Esophagus squamous epithelium (tissue), 4 donors: ENCODE measurements around the gene FERMT3.

Experiments
- POLR2A ChIP-seq, 4 donors: fragments of 450-650 bp; IDR thresholded peaks; one replicate each; pipeline ENCODE4 v1.6.1; 2017; ENCODE audit warnings: antibody characterized with exemption in 4 of 4, mild to moderate bottlenecking in 4 of 4, moderate library complexity in 3 of 4
- TF ChIP-seq, protein P1 (sequence below), 6 experiments: fragments of 450-650 bp in 4 of 6; fragments of 200-600 bp in 2 of 6; sonication (generic) in 2 of 6; IDR thresholded peaks; one replicate each; pipeline ENCODE4 v1.5.1; 2016 to 2019; ENCODE audit warnings: antibody characterized with exemption in 6 of 6, mild to moderate bottlenecking in 4 of 6, moderate library complexity in 4 of 6

DNA sequence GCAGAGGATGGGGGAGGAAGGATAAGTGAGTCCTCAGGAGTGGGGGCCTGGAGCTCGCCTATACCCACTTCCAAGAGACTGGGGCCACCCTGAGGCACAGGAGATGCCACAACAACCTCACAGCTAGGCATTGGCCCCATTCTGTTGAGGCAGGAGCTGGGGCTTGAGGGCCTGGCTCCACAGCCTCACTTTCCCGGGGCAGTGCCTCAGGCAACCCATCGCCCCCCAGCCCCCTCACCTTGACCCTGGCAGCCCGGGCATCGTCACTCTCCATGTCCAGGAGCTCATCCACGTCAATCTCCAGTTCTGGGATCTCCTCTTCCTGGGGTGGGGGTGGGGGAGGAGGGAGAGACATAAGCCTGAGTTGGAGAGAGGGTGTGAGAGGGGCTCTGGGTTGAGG is 38.4 kb downstream of the FERMT3 start:
- TF ChIP-seq, protein P1, sequence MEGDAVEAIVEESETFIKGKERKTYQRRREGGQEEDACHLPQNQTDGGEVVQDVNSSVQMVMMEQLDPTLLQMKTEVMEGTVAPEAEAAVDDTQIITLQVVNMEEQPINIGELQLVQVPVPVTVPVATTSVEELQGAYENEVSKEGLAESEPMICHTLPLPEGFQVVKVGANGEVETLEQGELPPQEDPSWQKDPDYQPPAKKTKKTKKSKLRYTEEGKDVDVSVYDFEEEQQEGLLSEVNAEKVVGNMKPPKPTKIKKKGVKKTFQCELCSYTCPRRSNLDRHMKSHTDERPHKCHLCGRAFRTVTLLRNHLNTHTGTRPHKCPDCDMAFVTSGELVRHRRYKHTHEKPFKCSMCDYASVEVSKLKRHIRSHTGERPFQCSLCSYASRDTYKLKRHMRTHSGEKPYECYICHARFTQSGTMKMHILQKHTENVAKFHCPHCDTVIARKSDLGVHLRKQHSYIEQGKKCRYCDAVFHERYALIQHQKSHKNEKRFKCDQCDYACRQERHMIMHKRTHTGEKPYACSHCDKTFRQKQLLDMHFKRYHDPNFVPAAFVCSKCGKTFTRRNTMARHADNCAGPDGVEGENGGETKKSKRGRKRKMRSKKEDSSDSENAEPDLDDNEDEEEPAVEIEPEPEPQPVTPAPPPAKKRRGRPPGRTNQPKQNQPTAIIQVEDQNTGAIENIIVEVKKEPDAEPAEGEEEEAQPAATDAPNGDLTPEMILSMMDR (IDR thresholded peaks at IDR 0.05): no peak
- no peak for TF ChIP-seq POLR2A (IDR thresholded peaks at IDR 0.05)
